Liver (tissue), 3 donors: ENCODE measurements around the gene HYAL4.

Experiments
- CTCF ChIP-seq: fragments of 150-350 bp; IDR thresholded peaks from 2 replicates; pipeline ENCODE4 v1.5.1; 2017; ENCODE audit warnings: improper control_type of control experiment, low read depth, low read length; ENCODE audit not compliant: missing input control
- EGR1 ChIP-seq, 2 donors: IDR thresholded peaks; 2 replicates each; pipeline ENCODE4 v1.6.1; 2016 to 2018; ENCODE audit warnings: antibody characterized with exemption in 2 of 2, low read depth in 2 of 2
- REST ChIP-seq: IDR thresholded peaks from 2 replicates; pipeline ENCODE4 v1.6.1; 2016; ENCODE audit warnings: antibody characterized with exemption, mild to moderate bottlenecking
- ZBTB33 ChIP-seq: IDR thresholded peaks from 2 replicates; pipeline ENCODE4 v1.6.1; 2016; ENCODE audit warnings: antibody characterized with exemption
- donor health status: healthy.
- donor health status: healthy.

GRCh38 chr7:123844712-123845219, at the start of gene HYAL4:
- TF ChIP-seq ZBTB33, result no peak
- TF ChIP-seq EGR1 (IDR thresholded peaks at IDR 0.05; ENCODE audit: low read depth in 2 of 2), result no peak
- TF ChIP-seq CTCF, result no peak
- no peak for TF ChIP-seq REST
